ENCODE data around the gene CEND1. TPM values are rescaled to one million over a fixed set of nuclear protein-coding genes. Genes with fewer than 3 reads are reported as not detected.

Gene CEND1
- total RNA-seq, 2 donors from 2014 or later, result 0.18 to 1.6 TPM

DNA sequence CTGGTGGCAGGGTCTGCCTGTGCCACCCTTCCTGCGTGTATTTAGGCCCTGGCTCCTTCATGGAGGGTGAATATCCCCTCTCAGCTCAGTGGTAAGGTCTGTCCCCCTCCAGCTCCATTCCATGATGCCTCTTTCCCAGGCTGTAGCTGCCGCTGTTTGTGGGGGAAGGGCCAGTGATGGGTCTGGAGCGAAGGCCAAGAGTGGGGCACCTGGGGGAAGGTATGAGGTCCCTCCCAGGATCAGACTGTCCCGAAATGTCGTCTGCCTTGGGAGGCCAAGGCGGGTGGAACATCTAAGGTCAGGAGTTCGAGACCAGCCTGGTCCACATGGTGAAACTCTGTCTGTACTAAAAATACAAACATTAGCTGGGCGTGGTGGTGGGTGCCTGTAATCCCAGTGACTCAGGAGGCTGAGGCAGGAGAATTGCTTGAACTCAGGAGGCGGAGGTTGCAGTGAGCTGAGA, 44.0 kb upstream of the CEND1 start:
- WGBS, result 61% methylated on average over 9 of the region's 9 CpGs
- peak overlapping the region; percentile 76 to 77 for H3K27ac ChIP-seq
- intact Hi-C loops (cut with DNase I), result no loop called here
- no peaks in the 10 kb centered on the region for H3K36me3 ChIP-seq
- H3K27me3 ChIP-seq (replicated peaks; ENCODE audit: insufficient read depth), result no peaks in the 10 kb centered on the region
- H3K9me3 ChIP-seq, result no peaks in the 10 kb centered on the region
- no peak for DNase-seq (ENCODE audit: low spot score)
- TF ChIP-seq POLR2AphosphoS5 (IDR thresholded peaks at IDR 0.05), result no peak
- peak overlapping the region; percentile 63 to 79 for H3K4me3 ChIP-seq
- peaks cover 27% of the 10 kb centered on the region for H3K4me1 ChIP-seq (replicated peaks)

DNA sequence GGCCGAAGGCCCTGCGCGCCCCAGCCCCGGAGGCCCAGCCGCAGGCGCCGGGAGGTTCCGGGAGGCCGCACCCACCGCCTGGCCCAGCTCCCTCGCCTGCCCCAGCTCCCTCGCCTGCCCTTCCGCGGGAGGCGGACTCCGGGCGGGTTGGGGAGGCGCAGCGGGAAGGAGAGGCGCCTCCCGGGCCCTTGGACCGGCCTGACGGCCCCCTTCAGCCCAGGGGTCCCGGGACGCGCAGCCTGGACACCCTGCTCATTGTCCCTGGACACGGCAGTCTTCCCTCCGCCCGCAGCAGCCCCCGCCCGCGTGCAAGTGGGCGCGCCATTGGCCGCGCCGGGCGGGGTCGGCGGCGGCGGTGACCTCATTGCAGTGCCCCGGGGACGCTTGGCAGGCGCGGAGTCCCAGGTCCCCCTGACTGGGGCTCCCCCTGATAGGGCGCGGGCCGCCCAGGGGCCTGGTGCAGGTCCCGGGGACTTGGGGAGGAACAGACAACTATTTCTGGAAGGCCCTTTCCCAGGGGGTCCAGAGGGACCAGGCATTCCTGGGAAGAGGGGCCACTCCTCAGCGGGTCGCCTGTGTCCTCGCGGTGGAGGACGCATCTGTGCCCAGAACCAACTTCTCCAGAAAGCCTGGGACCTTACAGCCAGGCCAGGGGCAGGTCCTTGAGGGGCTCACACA, 43.4 kb upstream of the CEND1 start:
- no peak for DNase-seq (ENCODE audit: low spot score)
- Histone ChIP-seq H3K36me3 (no peaks in the 10 kb centered on the region), H3K27me3 (replicated peaks; ENCODE audit: insufficient read depth) (no peaks in the 10 kb centered on the region), H3K27ac (peak overlapping the region; percentile 76 to 77), H3K9me3 (no peaks in the 10 kb centered on the region), H3K4me1 (replicated peaks) (peaks cover 27% of the 10 kb centered on the region), H3K4me3 (peak overlapping the region; percentile 63 to 79)
- intact Hi-C loops (cut with DNase I), result no loop called here
- TF ChIP-seq POLR2A (IDR thresholded peaks at IDR 0.05), result peak; percentile 39
- no peak for TF ChIP-seq POLR2AphosphoS5 (IDR thresholded peaks at IDR 0.05)
- WGBS, result under 1% methylated on average over 30 of the region's 55 CpGs

DNA sequence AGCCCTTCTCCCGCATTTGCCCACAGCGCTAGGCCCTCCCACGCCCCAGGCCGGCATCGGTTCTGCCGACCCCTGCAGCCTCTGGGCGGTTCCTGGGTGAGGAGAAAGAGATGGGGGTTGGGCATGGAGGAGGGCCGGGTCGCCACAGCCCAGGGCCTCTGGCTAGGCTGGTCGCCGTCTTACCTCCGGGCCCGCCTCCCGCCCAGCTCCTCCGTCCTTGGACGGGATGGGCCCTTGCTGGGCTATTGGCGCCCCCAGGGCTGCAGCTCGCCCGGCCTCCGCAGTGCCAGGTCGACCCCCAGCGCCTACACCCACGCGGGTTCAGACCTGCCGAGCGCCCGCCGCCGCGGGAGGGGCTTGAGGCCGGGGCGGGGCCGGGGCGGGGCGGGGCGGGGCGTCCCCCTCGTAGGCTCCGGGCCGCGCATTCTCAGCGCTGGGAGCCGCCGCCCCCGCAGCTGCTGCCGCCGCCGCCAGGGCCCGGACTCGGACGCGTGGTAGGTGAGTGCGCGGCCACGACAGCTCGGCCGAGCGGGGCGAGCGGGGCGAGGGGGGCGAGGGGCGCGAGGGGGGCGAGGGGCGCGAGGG, 42.7 kb upstream of the CEND1 start, which contains the start of gene CD151:
TSS of gene CD151 (plus strand) at position 424 of the 585 bp plus-strand sequence. CDS start 3,118 bp downstream, outside the sequence.
- peak within 1 kb of the TSS; percentile 76 to 77 for H3K27ac ChIP-seq
- TF ChIP-seq, protein P1, sequence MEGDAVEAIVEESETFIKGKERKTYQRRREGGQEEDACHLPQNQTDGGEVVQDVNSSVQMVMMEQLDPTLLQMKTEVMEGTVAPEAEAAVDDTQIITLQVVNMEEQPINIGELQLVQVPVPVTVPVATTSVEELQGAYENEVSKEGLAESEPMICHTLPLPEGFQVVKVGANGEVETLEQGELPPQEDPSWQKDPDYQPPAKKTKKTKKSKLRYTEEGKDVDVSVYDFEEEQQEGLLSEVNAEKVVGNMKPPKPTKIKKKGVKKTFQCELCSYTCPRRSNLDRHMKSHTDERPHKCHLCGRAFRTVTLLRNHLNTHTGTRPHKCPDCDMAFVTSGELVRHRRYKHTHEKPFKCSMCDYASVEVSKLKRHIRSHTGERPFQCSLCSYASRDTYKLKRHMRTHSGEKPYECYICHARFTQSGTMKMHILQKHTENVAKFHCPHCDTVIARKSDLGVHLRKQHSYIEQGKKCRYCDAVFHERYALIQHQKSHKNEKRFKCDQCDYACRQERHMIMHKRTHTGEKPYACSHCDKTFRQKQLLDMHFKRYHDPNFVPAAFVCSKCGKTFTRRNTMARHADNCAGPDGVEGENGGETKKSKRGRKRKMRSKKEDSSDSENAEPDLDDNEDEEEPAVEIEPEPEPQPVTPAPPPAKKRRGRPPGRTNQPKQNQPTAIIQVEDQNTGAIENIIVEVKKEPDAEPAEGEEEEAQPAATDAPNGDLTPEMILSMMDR (IDR thresholded peaks at IDR 0.05), result peak in 1 of 4 experiments; percentile 16
- TF ChIP-seq POLR2AphosphoS5 (IDR thresholded peaks at IDR 0.05) (no peak), POLR2A (IDR thresholded peaks at IDR 0.05) (no peak)
- no peaks in the 10 kb centered on the region for H3K36me3 ChIP-seq
- peaks cover 27% of the 10 kb centered on the region for H3K4me1 ChIP-seq (replicated peaks)
- DNase-seq (ENCODE audit: low spot score), result no peak
- intact Hi-C loops (cut with DNase I), result no loop called here
- no peaks in the 10 kb centered on the region for H3K27me3 ChIP-seq (replicated peaks; ENCODE audit: insufficient read depth)
- no peaks in the 10 kb centered on the region for H3K9me3 ChIP-seq
- WGBS, result 4% methylated on average over 41 of the region's 67 CpGs
- H3K4me3 ChIP-seq, result peak within 1 kb of the TSS; percentile 63 to 79

DNA sequence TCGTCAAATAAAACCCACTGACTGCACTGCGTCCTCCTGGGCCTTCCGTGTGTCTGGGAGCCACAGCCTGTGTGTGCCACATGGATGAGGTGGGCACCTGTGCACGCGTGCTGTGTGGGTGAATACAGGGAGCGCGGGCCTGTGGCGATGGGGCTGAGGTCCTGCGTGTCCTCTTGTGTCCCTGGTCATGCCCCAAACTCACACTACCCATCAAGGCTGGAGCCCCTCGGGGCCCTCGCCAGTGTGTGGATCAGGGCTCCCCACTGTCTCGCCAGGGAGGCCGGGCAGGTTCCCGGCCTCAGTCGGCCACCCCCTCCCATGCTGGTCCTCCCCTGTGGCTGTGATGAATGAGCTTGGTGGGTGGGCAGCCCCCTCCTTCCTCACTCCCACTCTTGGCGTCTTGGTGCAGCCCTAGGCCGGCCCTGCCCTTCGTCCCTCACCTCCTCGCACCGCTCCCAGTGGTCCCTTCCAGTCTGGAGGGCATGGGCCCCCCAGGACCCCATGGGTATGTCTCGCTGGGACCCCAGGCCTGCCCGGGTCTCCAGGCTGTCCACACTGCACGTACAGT, 42.2 kb upstream of the CEND1 start:
- intact Hi-C loops (cut with DNase I), result no loop called here
- Histone ChIP-seq H3K36me3 (no peaks in the 10 kb centered on the region), H3K27me3 (replicated peaks; ENCODE audit: insufficient read depth) (no peaks in the 10 kb centered on the region), H3K4me3 (peak overlapping the region; percentile 63 to 79), H3K27ac (peak overlapping the region; percentile 76 to 77), H3K9me3 (no peaks in the 10 kb centered on the region), H3K4me1 (replicated peaks) (peaks cover 32% of the 10 kb centered on the region)
- DNase-seq (ENCODE audit: low spot score), result no peak
- WGBS, result 77% methylated on average over 23 of the region's 23 CpGs
- no peak for TF ChIP-seq POLR2A (IDR thresholded peaks at IDR 0.05)
- TF ChIP-seq, protein P1 (IDR thresholded peaks at IDR 0.05), result no peak
- no peak for TF ChIP-seq POLR2AphosphoS5 (IDR thresholded peaks at IDR 0.05)

DNA sequence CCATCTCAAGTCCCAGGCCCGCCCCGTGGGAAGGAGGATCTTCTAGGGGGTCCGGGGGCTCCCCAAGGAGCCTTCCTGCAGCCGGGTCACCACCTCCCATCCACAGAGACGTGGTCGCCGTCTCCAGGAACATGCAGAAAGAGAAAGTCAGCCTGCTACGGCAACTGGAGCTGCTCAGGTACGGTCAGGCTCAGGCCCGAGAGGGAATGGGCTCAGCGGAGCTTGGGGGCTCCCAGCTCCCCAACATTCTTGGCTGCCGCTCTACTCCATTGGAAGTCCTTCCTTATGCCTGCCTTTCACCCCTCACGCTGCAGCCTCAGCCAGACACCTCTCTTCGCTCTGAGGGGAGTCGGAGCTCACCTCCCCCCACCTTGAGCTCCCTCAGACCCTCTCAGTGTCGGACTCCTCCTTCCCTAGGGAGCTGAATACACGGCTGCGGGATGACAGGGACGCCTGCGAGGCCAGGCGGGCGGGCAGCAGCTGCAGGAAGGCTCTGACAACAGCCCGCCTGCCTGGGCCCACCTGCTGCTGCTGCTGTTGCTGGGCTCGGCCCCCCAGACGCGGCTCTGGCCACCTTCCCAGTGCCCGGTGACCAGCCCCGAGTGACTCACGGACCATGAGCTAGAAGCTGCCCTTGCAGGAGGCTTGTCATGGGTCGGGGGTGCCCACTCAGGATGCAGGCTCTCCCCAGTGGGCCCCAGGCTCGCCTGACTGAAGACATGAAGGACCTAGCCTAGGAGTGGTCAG, 41.4 kb upstream of the CEND1 start:
- Histone ChIP-seq H3K4me3 (no peak overlapping the region), H3K4me1 (replicated peaks) (peaks cover 38% of the 10 kb centered on the region)
- no peak for DNase-seq (ENCODE audit: low spot score)

More for the DNA sequence above, 41.4 kb upstream of the CEND1 start:
- TF ChIP-seq, protein P1 (IDR thresholded peaks at IDR 0.05), result no peak
- TF ChIP-seq POLR2AphosphoS5 (IDR thresholded peaks at IDR 0.05) (no peak), POLR2A (IDR thresholded peaks at IDR 0.05) (no peak)
- Histone ChIP-seq H3K27me3 (replicated peaks; ENCODE audit: insufficient read depth) (no peaks in the 10 kb centered on the region), H3K36me3 (no peaks in the 10 kb centered on the region), H3K27ac (no peak overlapping the region), H3K9me3 (no peaks in the 10 kb centered on the region)
- WGBS, result 73% methylated on average over 25 of the region's 31 CpGs
- intact Hi-C loops (cut with DNase I), result no loop called here

Measured in prostate gland (tissue), 2 donors.